ENCODE results near the gene CTSA. TPM values are rescaled to one million over a fixed set of nuclear protein-coding genes. Genes with fewer than 3 reads are reported as not detected.

CTSA gene
- total and polyA plus RNA-seq, 9 of the 15 experiments (the other 6 are each of a cell fraction or from before 2014, with no cell fraction given), result 8.8 to 61.7 (median 28.3) TPM

DNA sequence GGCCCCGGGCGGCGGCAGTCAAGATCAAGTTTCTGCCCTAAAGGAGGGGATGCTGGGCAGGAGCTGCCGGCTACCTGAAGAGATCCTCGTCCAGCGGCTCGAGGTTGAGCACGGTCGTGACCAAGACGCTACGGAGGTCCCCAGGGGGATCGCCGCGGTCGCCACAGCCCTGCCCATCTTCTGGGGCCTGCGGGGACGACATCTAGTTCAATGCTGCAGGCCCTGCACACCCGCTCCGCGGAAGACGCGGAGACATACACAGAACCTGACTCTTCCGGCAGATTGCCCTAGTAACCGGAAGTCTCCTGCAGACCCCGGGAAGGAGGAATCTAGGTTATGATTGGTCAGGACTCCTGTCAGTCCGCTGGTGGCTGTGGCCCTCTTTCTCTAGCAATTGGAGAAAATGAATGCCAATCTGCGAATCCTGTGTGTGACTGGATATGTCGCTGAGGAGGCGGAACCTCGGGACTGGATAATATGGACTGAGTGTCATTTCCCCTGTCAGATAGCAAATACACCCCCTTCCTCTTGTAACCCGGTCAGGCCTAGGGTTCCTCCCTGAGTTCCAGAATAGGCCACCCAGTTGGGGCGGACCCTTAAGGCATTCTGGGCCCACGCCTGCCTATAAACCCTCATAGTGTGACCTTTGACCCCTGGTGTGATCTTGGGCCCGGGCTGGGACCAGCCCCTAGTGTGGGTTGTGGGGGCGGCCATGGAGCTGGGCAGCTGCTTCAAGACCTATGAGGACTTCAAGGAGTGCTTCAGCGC, 33.8 kb upstream of the CTSA start, which contains the start of the genes ACOT8 and ZSWIM3 (continued):
- TF ChIP-seq ZNF584 (CRISPR knock-in tag; IDR thresholded peaks at IDR 0.05; ENCODE audit: low read depth) (0 out of 2 replicates have a peak, but pooled peaks have one; percentile 28), ILK (tag; IDR thresholded peaks at IDR 0.05; ENCODE audit: borderline replicate concordance, low read depth) (no peak), MTA2 (IDR thresholded peaks at IDR 0.05; ENCODE audit: low read depth) (peak; percentile 59), PHB2 (IDR thresholded peaks at IDR 0.05; ENCODE audit: low read depth) (no peak), RFX7 (CRISPR knock-in tag; IDR thresholded peaks at IDR 0.05) (no peak), DACH1 (IDR thresholded peaks at IDR 0.05; ENCODE audit: partially characterized antibody) (no peak), TSC22D4 (tag; IDR thresholded peaks at IDR 0.05) (no peak), CREM (IDR thresholded peaks at IDR 0.05; ENCODE audit: low read depth) (peak; percentile 70), ZNF174 (CRISPR knock-in tag; IDR thresholded peaks at IDR 0.05) (no peak), MBD2 (IDR thresholded peaks at IDR 0.05; ENCODE audit: borderline replicate concordance, low read depth) (peak; percentile 99), ZNF780A (CRISPR knock-in tag; IDR thresholded peaks at IDR 0.05) (no peak), ZFX (CRISPR knock-in tag; IDR thresholded peaks at IDR 0.05) (peak; percentile 75), ELK3 (CRISPR knock-in tag; IDR thresholded peaks at IDR 0.05) (no peak), DMBX1 (CRISPR knock-in tag; IDR thresholded peaks at IDR 0.05; ENCODE audit: borderline replicate concordance) (no peak), POLR3G (IDR thresholded peaks at IDR 0.05; ENCODE audit: extremely low read depth, insufficient read length, insufficient replicate concordance) (no peak), ZNF639 (CRISPR knock-in tag; conservative IDR thresholded peaks at IDR 0.05 in 1 of 2, IDR thresholded peaks at IDR 0.05 in 1 of 2) (no peak; a peak in 1 of 4 replicates), LEF1 (IDR thresholded peaks at IDR 0.05) (no peak), LCOR (CRISPR knock-in tag; IDR thresholded peaks at IDR 0.05) (no peak), LARP7 (IDR thresholded peaks at IDR 0.05) (no peak), RNF2 (IDR thresholded peaks at IDR 0.05) (no peak; the same call in 1 of the 2 replicates), HDAC2 (IDR thresholded peaks at IDR 0.05) (peak; percentile 32; the same call in 1 of the 2 replicates), SMAD2 (IDR thresholded peaks at IDR 0.05; ENCODE audit: low read depth, low read length) (no peak)
- TF ChIP-seq, protein P1, sequence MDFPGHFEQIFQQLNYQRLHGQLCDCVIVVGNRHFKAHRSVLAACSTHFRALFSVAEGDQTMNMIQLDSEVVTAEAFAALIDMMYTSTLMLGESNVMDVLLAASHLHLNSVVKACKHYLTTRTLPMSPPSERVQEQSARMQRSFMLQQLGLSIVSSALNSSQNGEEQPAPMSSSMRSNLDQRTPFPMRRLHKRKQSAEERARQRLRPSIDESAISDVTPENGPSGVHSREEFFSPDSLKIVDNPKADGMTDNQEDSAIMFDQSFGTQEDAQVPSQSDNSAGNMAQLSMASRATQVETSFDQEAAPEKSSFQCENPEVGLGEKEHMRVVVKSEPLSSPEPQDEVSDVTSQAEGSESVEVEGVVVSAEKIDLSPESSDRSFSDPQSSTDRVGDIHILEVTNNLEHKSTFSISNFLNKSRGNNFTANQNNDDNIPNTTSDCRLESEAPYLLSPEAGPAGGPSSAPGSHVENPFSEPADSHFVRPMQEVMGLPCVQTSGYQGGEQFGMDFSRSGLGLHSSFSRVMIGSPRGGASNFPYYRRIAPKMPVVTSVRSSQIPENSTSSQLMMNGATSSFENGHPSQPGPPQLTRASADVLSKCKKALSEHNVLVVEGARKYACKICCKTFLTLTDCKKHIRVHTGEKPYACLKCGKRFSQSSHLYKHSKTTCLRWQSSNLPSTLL (IDR thresholded peaks at IDR 0.05), result no peak
- TF ChIP-seq, protein P2, sequence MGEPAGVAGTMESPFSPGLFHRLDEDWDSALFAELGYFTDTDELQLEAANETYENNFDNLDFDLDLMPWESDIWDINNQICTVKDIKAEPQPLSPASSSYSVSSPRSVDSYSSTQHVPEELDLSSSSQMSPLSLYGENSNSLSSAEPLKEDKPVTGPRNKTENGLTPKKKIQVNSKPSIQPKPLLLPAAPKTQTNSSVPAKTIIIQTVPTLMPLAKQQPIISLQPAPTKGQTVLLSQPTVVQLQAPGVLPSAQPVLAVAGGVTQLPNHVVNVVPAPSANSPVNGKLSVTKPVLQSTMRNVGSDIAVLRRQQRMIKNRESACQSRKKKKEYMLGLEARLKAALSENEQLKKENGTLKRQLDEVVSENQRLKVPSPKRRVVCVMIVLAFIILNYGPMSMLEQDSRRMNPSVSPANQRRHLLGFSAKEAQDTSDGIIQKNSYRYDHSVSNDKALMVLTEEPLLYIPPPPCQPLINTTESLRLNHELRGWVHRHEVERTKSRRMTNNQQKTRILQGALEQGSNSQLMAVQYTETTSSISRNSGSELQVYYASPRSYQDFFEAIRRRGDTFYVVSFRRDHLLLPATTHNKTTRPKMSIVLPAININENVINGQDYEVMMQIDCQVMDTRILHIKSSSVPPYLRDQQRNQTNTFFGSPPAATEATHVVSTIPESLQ (CRISPR knock-in tag; IDR thresholded peaks at IDR 0.05), result no peak

Data from K562 (cell line).